Mesodermal cell (in vitro differentiated cells): ENCODE results near the gene TBL3. TPM values are rescaled to one million over a fixed set of nuclear protein-coding genes. Genes with fewer than 3 reads are reported as not detected.

ENCODE experiments used
- H3K27ac ChIP-seq: 2 replicates; pipeline ENCODE4 v1.7.0; 2013; ENCODE audit warnings: mild to moderate bottlenecking, low read depth, low read length, moderate library complexity; ENCODE audit not compliant: severe bottlenecking
- H3K36me3 ChIP-seq: 2 replicates; pipeline ENCODE4 v1.7.1; 2013; ENCODE audit warnings: mild to moderate bottlenecking, low read length, moderate library complexity; ENCODE audit not compliant: control insufficient read depth, insufficient read depth
- H3K4me1 ChIP-seq: one replicate; pipeline ENCODE4 v1.7.1; 2013; ENCODE audit warnings: mild to moderate bottlenecking, low read length; ENCODE audit not compliant: insufficient read depth, control insufficient read depth, poor library complexity, severe bottlenecking
- H3K4me3 ChIP-seq: 2 replicates; pipeline ENCODE4 v1.7.0; 2013; ENCODE audit warnings: low read length, control low read depth, mild to moderate bottlenecking; ENCODE audit not compliant: insufficient read depth, poor library complexity, severe bottlenecking; ENCODE audit errors: extremely low read depth
- H3K9me3 ChIP-seq: 2 replicates; pipeline ENCODE4 v1.7.1; 2013; ENCODE audit warnings: mild to moderate bottlenecking, low read length, moderate library complexity; ENCODE audit not compliant: control insufficient read depth
- WGBS, 2 experiments: methylation state at CpG; one replicate each; pipeline ENCODE4 v1.1.5; 2013; ENCODE audit warnings: missing lambda C conversion rate in 2 of 2; ENCODE audit not compliant: insufficient coverage in 2 of 2; 5-methylcytosine and 5-hydroxymethylcytosine counted together
- polyA plus RNA-seq, 2 experiments: library from polyadenylated mRNA; stranded (reverse); fragments of 50-300 nt; gene quantifications; one replicate each; pipeline ENCODE4 v1.2.3, GENCODE V29; 2013

TBL3 gene
- 43.3 TPM for polyA plus RNA-seq (2013, experiment 1 of 2)
- polyA plus RNA-seq (2013, experiment 2 of 2) = 37.3 TPM

DNA sequence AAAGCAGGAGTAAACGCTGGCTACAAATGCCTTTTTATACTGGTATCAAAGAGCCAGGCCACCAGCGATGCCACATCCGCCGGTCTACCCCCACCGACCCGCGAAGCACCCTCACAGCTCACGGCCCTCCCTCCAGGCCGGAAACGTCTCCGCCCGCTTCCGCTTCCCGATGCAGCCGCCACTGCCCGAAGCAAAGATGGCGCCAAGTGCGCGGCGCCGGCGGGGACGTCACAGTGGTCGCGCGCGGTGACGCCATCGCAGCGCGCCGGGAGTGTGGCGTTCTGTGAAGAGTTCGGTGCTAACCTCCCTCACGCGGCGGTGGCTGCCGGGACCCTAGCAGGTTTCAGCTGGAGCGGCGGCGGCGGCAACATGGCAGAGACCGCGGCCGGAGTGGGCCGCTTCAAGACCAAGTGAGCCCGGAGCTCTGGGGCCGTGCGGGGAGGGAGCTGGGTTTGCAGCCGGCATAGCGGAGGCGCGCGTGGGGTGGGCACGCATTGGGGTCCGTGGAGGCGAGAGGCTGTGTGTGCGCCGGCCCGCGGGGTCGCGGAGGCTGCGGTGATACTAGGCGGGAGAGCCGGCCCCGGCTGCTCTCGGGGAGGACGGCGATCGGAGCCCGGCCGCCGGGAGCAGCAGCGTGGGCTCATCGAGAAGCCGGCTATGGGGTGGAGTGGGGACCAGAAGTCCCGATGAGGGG lies at the start of gene TBL3:
TBL3 (plus strand) TSS at position 258 of the 694 bp plus-strand sequence; CDS start at position 370, 112 bp downstream.
- 1% methylated on average over 57 to 74 of the region's 78 CpGs for WGBS, 2 experiments
- peaks cover 8% of the 10 kb centered on the region for H3K4me1 ChIP-seq
- H3K27ac ChIP-seq = peak within 1 kb of the TSS; percentile 87
- H3K4me3 ChIP-seq = peak within 1 kb of the TSS; percentile 100
- no peaks in the 10 kb centered on the region for H3K9me3 ChIP-seq
- H3K36me3 ChIP-seq = peaks cover 31% of the 10 kb centered on the region

DNA sequence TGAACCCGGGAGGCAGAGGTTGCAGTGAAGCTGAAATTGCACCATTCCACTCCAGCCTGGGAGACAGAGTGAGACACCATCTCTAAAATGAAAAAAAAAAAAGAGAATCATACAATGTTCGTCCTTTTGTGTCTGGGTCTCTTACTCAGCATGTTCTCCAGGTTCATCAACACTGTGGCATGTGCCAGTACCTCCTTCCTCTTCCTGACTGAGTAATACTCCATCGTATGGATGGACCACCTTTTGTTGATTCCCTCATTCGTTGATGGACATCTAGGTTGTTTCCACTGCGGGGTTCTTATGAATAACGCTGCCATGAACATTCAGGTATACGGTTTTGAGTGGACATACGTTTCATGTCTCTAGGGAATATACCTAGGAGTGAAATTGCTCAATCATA lies 49.5 kb upstream of the TBL3 start:
- H3K9me3 ChIP-seq = no peaks in the 10 kb centered on the region
- H3K4me1 ChIP-seq = peaks cover 11% of the 10 kb centered on the region
- no peaks in the 10 kb centered on the region for H3K36me3 ChIP-seq
- H3K27ac ChIP-seq = no peak overlapping the region
- WGBS, 2 experiments = 90 to 96% methylated on average over 3 to 8 of the region's 8 CpGs
- H3K4me3 ChIP-seq = no peak overlapping the region

DNA sequence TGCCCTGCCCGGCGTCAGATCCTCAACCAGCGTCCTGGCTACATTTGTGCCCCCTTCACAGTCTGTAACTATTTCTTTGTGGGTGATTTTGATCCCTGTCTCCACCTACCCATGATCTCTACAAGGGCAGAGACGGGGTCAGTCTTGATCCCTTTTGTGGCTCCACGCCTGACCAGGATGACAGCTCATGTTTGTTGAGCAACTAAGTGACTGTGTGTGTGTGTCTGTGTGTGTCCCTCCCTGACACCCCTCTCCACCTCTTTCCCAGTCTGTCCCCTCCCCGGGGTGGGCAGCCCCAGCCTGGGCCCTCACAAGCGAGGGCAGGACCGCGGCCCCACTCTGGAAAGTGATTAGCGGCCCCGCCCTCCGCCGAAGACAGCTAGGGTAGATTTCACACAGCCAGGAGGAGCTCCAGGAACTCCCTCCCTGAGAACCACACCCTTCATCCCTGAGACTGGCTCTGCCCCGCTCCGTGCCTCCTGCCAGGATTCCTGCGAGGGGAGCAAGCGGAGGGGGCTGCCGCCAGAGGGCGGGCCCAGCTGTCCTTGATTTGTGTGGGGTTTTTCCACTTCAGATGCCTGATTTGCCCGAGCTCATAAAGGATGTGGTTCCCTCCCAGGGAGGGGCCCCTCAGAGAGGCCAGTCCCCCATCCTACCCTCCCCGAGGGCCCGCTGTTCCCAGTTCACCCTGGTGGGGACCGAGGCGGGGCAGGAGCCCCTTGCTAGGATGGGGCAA lies 48.4 kb upstream of the TBL3 start:
- Histone ChIP-seq H3K36me3 (no peaks in the 10 kb centered on the region), H3K27ac (no peak overlapping the region), H3K4me1 (peaks cover 11% of the 10 kb centered on the region), H3K4me3 (no peak overlapping the region), H3K9me3 (no peaks in the 10 kb centered on the region)
- WGBS, 2 experiments = 12 to 21% methylated on average over 7 to 9 of the region's 24 CpGs

DNA sequence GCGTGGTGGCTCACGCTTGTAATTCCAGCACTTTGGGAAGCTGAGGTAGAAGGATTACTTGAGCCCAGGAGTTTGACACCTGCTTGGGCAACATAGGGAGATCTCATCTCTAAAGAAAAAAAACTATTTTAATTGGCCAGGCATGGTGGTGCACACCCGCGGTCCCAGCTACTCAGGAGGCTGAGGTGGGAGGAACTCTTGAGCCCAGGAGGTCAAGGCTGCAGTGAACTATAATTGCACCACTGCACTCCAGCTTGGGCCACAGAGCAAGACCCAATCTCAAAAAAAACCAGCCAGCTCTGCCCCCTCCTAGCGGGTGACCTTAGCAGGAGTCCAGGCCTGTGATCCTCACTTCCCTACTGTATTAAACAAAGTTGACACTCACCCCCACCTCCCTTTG lies 47.8 kb upstream of the TBL3 start:
- Histone ChIP-seq H3K9me3 (no peaks in the 10 kb centered on the region), H3K4me3 (no peak overlapping the region), H3K4me1 (peaks cover 11% of the 10 kb centered on the region), H3K36me3 (no peaks in the 10 kb centered on the region), H3K27ac (no peak overlapping the region)
- 85 to 86% methylated on average over 4 to 5 of the region's 5 CpGs for WGBS, 2 experiments

DNA sequence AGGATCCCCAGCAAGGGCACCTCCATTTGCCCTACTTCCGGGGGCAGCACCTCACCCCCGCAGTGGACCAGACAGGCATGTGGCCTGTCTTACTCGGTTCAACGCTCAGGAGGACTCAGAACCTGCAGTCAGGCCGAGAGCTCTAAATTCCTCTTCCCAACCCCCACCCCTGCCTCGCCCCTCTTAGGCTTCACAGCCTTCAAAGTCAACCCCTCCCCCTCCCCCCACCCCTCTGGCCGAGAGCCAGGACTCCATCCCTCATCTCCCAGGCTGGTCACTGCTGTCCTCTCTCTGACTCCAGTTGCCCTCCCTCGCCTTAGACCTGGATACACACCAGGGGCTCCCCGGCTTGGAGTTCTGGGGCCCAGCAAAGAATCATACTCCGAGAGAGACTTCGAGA lies 45.6 kb upstream of the TBL3 start:
- H3K27ac ChIP-seq = no peak overlapping the region
- no peaks in the 10 kb centered on the region for H3K36me3 ChIP-seq
- no peak overlapping the region for H3K4me3 ChIP-seq
- peaks cover 11% of the 10 kb centered on the region for H3K4me1 ChIP-seq
- H3K9me3 ChIP-seq = no peaks in the 10 kb centered on the region
- 49 to 61% methylated on average over 7 to 10 of the region's 11 CpGs for WGBS, 2 experiments

DNA sequence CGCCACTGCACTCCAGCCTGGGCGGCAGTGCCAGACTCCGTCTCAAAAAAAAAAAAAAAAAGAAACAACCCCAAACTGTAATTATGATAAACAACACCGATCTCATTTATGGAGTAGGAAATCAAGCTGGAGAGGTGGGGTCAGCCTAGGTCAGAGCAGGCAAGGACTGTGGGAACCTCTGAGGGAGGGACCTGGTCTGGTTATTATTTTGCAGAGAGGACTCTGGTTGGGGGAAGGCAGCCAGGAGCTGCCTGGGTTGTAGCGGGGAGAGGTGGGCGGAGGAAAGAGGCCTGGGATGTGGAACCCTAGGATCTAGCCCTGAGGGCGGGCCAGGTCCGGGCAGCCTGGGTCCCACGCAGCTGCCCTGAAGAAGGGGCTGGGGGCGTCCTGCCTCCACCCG lies 42.7 kb upstream of the TBL3 start:
- Histone ChIP-seq H3K9me3 (no peaks in the 10 kb centered on the region), H3K27ac (no peak overlapping the region), H3K4me3 (peak overlapping the region; percentile 33), H3K4me1 (peaks cover 7% of the 10 kb centered on the region), H3K36me3 (no peaks in the 10 kb centered on the region)
- 34 to 50% methylated on average over 2 to 7 of the region's 11 CpGs for WGBS, 2 experiments

DNA sequence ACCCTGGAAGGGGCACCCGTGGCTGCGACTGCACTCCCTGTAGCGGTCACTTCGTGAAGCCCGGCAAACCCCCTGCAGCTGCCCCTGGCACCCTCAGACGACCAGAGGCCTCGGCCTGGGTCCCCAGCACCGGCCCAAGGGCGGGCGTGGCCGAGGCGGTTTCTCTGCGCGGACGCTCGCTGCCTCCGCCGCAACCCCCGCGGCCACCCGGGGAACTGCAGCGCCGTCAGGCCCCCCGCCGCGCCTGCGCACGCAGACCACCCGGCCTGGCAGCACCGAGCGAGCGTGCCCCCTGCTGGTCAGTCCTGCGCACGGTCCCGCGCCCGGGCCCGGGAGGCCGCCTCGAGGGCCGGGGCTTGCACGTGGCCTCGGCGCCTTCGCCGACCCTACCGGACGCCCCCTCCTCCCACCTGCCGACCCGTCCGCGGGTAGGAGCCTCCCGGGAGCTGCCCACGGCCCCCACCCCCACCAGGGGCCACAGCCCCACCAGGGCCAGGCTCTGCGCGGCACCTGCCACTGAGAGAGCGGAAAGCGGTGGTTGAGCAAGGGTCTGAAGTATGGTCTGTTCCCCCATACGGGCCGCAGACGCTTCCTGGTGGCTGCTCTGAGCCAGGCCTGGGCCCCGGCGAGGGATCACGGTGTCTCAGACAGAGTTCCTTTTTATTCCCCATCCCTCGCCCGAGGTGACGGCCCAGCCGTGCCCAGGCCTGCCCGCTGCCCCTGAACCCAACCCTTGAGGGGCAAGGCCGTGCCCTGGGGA lies 42.1 kb upstream of the TBL3 start:
- Histone ChIP-seq H3K4me3 (peak overlapping the region; percentile 33), H3K4me1 (peaks cover 7% of the 10 kb centered on the region), H3K36me3 (no peaks in the 10 kb centered on the region), H3K9me3 (no peaks in the 10 kb centered on the region), H3K27ac (no peak overlapping the region)
- WGBS, 2 experiments = 13 to 18% methylated on average over 39 to 40 of the region's 70 CpGs

DNA sequence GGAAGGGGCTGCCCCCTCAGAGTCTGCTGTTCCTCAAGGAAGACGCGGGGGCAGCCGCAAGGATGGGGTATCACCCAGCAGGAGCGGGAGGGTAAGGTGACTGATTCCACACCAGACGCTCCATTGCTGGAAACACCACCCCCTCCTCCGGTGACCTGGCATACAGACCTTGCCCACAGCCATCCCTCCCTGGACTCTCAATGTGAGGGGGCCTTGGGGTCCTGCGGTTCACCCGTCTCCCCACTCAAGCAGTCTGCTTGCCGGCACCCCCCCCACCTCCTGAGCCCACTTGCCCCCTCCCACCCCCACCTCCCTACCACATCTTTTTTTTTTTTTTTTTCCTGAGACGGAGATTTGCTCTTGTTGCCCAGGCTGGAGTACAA lies 41.5 kb upstream of the TBL3 start:
- Histone ChIP-seq H3K9me3 (no peaks in the 10 kb centered on the region), H3K4me3 (no peak overlapping the region), H3K36me3 (no peaks in the 10 kb centered on the region), H3K4me1 (peaks cover 7% of the 10 kb centered on the region), H3K27ac (no peak overlapping the region)
- 82 to 90% methylated on average over 4 to 6 of the region's 10 CpGs for WGBS, 2 experiments

DNA sequence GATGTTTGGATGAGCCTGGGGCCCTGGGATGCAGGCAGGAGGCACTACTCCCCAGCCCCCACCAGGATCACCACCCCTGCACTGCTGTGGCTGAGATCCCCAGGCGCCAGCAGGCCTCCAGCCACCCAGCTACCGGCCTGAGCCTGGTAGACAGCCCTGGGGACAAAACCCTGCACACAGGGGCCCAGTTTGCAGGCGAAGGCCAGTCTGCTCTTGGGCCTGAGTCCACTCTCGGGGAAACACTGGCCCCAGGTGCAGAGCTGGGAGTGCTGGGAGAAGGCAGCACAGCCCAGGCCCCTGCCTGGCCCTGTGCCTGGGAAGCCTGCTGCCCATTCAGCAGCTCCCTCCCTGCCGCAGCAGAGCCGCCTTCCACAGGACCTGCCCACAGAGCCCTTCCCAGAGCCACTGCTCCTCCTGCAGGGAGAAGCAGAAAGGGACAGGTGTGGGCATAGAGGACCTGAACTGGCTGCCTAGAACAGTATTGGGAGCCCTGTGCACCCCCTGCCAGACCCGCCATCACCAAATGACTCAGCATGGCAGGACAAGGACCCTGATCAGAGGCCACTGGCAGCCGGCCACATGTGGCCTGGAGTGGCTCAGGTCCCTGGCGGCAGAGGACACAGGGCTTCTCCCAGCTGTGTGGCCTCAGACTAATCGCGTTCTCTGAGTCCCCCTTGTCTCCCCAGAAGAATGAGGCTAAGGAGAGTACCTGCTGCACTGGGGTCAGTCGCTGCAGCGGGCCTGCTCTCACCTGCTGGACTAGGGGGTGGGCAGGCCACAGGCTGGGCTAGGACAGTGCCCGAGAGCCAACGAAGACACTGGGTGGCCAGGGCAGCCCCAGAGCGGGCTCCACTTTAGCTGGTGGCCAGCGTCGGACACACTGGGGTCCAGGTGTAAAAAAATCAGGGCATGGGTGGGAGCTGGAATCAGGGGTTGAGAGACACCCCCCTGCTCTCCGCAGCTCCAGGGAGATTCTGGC lies 39.5 kb upstream of the TBL3 start:
- Histone ChIP-seq H3K9me3 (no peaks in the 10 kb centered on the region), H3K4me1 (no peaks in the 10 kb centered on the region), H3K4me3 (no peak overlapping the region), H3K27ac (no peak overlapping the region), H3K36me3 (no peaks in the 10 kb centered on the region)
- 82 to 83% methylated on average over 19 of the region's 19 CpGs for WGBS, 2 experiments
